Choroid plexus epithelial cell (primary cell): ENCODE data around the gene GABPB2.

ENCODE experiments used
- DNase-seq: peaks from one replicate; pipeline ENCODE4 v3.0.0-alpha.2; 2010; ENCODE audit warnings: low read depth
- H3K4me3 ChIP-seq: 2 replicates; pipeline ENCODE4 v1.5.1; 2011; ENCODE audit warnings: low read depth, mild to moderate bottlenecking, control low read depth, low read length, moderate library complexity
- CTCF ChIP-seq: conservative IDR thresholded peaks from 2 replicates; pipeline ENCODE4 v1.5.1; 2011; ENCODE audit warnings: low read depth, mild to moderate bottlenecking, control low read depth, inconsistent platforms, low read length, moderate library complexity

Gene GABPB2

GRCh38 chr1:151137789-151138188, 67.2 kb downstream of the GABPB2 start:
- TF ChIP-seq CTCF: no peak
- no peak for DNase-seq
- H3K4me3 ChIP-seq: no peak overlapping the region

- TF ChIP-seq CTCF: no peak
- no peak for DNase-seq
- H3K4me3 ChIP-seq: no peak overlapping the region
Measured at GRCh38 chr1:151142411-151143056, 72.0 kb downstream of the GABPB2 start.

GRCh38 chr1:151143057-151143435, 72.5 kb downstream of the GABPB2 start:
- H3K4me3 ChIP-seq: no peak overlapping the region
- no peak for DNase-seq
- no peak for TF ChIP-seq CTCF

DNA sequence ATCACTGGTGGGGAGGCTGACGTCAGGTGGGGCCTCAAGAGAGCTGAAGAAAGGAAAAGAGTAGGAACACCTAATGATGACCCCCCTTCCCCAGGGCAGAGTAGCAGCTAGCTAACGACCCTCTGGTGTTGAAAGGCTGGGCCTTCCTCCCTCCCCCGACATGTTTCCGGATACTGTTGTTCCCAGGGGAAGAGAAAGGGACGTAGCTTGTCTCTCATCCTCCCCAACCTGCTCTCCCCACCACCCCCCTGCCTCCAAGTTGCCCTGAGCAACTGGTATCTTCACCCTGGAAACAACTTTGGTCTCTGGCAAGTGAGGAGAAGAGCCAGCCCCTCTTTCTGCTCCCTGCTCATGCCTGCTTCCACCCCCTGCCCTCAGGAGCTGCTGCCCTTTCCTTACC, 73.4 kb downstream of the GABPB2 start:
- TF ChIP-seq CTCF: no peak
- DNase-seq: no peak
- no peak overlapping the region for H3K4me3 ChIP-seq

- peak; percentile 32 for DNase-seq
- TF ChIP-seq CTCF: no peak
- peak overlapping the region; percentile 78 for H3K4me3 ChIP-seq
Measured at GRCh38 chr1:151144474-151145303, 74.1 kb downstream of the GABPB2 start.

DNA sequence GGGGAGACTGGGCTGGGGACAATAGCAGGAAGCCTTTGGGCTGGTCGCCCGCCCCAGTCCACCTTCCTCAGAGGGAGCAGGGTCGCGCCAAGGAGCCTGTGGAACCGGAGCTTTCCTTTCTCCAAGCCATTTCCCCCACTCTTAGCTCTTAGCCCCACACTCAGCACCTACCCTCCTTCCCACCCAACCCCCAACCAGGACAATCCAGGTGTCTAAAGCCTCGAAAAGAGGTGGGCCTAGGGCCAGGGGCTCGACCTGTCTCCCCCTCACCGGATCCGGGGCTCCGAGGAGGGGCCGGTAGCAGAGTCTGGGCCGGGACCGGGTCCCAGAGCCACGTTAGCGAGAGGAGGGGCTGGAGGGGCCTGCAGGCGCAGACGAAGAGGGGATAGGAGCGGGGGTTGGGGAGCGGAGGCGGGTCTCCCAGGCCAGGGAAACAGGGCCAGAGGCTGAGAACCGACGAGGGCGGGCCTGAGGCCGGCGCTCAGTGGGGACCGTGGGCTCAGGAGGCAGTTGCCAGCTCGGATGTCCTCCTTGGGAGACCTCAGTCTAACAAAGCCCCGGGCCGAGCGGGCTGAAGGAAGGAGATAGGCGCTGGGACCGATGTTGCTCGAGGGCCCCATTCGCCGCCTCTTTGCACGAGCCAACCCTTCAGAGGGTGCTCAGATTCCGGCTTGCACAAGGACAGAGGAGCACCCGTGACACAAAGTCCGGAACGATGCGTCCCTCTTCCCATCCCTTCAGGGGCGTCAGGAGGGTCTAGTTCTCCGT, 74.9 kb downstream of the GABPB2 start:
- TF ChIP-seq CTCF: no peak
- DNase-seq: peak; percentile 29
- peak overlapping the region; percentile 78 for H3K4me3 ChIP-seq
